Superior temporal gyrus (tissue), 1 donor: ENCODE measurements around the gene ARHGEF10L.

Source experiments
- DNase-seq: peaks from one replicate; pipeline ENCODE4 v3.0.0-alpha.2; 2016; ENCODE audit errors: extremely low spot score

ARHGEF10L gene

DNA sequence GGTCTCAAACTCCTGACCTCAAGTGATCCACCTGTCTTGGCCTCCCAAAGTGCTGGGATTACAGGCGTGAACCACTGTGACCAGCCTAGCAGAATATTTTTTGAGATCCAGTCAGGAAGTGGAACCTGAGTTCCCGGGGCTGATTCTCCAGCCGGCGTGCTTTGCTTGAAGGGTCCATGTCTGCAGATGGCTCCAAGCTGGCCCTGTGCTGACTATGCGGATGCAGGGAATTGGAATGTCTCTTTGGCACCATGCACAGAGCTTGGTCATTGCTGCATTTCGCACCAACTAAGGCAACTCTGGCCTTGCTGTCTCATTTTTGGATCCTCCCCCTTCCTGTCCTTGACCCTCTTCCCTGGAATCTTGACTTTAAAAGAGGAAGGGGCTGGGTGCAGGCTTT is 28.1 kb downstream of the ARHGEF10L start:
- DNase-seq = no peak

DNA sequence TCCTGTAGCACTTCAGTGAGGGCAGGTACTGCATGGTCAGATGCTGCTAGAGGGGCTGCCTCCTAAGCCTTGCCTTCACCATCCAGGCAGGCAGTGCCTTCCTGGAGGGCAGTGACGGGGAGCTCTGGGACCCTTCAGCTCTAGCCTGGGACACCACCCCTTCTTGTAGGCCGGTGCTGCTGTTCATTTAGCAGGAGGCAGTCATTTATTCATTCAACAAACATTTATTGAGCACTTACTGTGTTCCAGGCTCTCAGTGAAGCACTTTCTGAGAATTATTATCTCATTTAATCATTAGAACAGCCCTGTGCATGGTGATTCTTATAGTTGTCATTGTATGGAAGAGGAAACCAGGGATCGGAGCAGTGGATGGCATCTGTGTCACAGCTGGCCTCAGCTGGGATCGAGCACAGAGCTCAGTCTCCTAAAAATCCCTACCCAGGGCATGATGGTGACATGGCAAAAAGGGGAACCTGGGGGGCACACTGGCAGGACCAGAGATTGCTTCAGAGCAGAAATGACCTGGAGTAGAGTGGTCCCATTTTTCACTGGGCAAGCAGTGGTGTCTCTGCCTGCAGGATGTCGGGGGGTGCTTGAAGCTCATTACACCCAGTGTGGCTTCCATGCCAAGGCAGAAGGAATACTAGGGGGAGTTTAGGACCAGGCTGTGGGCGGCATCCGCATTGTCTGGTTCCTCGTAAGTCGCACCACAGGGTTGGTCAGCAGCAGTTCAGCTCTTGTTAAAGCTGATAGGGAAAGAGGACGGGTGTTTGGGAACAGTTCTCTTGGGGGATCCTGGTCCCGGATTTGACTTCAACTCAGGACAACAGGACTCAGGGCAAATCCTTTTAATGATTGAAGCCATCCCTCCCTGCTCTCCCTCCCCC is 28.8 kb downstream of the ARHGEF10L start:
- no peak for DNase-seq

DNA sequence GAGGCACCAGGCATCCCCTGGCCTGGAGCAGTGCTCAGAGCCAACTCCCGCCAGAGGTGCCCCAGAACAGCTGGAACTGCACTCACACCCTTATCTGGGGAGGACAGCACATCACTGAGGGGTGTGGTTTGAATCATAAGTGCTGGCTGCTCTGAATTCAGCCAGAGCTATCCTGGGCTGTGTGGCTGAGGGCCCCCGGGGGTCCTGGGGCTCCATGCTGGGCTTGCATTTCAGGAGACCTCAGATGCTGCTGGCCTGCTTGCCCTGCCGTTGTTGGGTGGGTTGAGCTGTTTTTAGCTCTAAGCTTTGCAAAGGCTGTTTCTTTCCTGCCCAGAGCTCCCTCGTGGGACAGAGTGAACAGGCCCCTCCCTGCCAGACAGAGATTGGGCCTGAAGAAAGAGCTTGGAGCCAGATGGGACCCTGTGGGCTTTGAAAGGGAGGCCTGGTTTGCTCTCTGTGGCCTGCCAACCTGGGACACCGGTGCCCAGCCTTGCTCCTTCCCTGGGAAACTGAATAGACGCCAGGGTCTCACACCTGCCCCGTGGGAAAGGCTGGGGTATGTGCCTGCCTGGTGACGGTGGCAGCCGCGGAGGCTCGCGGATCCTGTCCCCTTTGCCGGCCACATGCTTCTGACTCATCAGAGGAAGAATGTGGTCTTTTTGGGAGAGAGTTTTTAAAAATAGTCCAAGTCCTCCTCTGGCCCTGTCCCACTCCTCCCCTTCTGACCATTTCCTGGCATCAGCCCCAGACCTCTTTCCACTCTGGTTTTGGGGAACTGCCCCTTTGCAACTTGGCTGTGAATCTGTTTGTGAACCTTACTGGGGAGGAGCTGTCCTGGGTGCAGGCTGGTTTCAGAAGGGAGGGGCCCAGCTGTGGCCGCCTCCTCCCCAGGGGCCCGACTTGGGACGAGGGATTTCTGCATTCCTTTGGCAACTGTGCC is 30.0 kb downstream of the ARHGEF10L start:
- peak; percentile 43 for DNase-seq

DNA sequence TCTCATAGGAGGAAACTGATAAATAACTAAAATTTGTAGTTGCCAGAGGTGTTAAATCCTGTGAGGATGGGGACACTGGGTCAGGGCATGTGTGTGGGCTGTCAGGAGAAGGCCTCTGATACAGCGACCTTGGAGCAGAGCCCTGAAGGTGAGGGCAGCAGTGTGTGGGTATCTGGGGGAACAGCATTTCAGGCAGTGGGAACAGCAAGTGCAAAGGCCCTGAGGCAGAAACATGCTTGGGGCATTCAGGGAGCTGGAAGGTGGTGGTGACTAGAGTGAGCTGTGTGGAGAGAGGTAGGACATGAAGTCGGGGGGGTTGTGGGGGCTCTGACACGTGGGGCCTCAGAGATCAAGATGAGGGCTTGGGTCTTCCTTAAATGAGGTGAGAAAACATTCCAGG is 30.7 kb downstream of the ARHGEF10L start:
- no peak for DNase-seq

DNA sequence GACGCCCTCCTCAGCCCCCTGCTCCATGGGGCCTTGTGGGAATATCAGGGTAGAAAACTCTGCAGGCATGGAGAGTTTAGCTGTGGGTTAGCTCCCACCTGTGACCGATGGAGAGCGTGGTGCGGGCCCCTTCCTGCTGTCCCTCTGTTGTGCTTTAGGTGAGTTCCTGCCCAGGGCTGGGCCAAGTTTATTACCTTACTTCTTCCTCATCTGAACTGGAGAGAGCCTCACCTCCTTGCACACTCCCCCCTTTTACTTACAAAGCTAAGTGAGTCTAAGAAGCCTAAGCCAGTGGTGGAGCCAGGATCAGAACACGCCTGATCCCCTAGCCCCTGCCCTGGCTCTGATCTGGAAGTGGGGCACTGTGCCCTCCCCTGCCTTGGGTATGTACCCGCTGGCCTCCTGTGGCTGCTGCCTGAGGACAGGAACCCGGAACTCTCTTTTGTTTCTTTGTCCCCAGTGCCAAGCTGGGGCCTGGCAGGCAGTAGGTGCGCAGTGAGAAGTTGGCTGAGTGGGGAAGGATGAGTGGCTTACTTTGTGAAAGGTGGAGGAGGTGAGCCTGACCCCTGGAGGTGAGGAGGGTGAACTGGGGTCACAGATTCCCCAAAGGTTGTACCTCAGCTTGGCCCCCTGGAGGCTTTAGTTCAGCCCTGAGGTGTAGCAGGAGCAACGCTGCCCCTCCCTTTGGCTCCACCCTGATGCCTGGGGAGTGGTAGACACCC is 32.9 kb downstream of the ARHGEF10L start:
- no peak for DNase-seq

DNA sequence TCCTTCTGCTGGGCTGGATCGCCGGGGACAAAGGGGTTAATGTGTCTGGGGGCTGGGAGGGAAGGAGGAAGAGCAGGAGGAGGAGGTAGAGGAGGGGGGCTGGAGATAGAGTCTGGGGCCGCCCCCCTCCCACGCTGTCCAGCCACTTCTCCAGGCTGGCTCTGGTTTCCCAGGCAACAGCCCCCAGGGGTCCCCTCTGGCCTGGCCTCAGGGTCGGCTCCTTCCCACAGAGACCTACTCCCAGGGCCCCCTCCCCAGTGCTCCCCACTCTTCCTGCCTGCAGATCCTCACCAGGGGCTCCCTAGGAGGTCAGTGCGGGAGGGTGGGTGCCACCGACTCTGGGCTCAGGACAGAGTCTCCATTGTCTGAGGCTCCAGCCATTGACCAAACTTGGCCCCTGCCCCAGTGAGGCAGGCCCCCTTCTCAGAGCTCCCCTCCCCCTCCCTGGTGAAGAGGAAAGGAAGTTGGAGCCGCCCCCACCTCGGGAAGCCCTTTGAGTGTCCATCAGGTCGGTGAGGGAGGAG is 34.1 kb downstream of the ARHGEF10L start:
- DNase-seq = peak; percentile 33

DNA sequence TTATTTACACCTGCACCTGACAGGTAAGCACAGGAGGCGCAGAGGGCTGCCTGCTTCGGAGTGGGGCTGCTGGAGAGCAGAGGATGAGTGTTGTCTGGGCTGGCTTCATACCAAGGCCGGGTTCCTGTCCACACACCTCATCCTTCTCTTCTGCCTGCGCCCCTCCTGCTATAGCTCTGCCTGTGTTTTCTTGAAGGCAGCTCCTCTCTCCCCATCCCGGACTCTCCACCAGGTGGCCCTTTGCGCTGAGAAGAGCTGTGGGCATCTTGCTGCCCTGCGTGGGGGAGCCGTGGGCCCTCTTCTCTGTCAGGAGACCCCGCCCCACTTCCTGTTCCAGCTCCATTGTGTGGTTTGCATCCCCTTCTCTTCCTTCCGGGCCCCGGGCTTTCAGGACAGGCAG is 35.0 kb downstream of the ARHGEF10L start:
- DNase-seq = no peak

DNA sequence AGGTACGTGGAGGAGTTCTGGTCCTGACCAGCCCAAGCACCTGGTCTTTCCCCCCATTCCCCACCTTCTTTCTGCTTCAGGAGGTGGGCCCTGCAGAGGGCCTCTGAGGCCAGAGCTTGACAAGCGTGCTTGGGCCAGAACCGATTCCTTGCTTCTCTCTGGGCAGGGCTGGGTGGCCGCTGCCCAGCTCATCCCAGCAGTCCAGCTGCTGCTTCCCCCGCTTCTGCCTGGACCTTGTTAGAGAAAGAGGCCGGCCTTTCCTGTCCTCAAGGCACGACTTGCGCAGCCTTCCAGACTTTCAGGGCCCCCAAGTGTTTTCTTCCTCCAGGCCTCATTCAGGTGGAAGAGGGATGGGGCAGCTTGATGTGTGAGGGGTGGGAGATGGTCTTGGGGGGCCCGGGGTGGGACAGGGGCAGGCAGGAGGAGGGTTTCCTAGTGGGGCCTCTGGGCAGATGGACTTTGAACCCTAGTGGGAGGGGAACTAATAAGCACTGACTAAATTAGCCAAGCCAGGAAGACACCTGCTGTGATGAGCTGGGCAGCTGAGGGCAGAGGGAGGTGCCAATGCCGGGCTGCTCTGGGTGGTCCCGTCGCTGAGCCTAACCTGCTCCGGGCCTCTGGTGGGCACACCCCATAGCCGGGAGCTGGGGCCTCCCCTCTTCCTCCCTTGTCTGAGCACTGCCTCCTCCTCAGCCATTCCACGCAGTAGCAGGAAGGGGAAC is 36.5 kb downstream of the ARHGEF10L start:
- no peak for DNase-seq

DNA sequence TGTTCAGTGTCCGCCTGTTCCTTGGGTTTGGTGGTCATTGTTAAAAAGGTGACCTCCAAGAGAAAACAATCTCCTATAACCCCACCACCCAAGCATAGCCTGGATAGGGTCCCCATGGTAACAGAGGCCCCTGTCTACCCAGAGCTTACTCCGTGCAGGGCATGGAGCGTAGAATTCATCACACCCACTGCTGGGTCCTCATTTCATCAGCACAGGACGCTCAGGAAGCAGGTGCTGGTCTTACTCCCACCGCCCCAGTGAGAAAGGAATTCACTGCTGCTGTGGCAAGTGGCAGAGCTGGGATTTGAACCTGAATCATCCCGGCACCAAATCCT is 37.0 kb downstream of the ARHGEF10L start:
- DNase-seq = no peak

DNA sequence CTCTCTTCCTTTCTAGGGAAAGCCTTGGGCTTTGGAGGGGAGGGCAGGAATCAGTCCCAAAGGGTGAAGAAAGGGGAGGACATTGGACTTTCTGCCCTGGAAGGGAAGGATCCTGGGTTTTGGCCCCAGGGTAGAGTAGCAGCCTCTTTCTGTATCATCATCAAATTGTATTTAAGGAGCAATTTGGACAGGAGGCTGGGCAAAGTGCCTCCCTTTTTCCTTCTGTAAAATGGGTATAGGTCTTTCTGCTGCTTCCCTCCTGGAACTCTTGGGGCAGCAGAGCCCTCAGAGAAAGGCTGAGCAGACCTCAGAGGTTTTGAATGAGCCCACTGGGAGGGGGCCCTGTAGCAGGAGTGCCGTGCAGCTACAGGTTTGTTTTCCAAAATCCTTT is 38.4 kb downstream of the ARHGEF10L start:
- DNase-seq = no peak

DNA sequence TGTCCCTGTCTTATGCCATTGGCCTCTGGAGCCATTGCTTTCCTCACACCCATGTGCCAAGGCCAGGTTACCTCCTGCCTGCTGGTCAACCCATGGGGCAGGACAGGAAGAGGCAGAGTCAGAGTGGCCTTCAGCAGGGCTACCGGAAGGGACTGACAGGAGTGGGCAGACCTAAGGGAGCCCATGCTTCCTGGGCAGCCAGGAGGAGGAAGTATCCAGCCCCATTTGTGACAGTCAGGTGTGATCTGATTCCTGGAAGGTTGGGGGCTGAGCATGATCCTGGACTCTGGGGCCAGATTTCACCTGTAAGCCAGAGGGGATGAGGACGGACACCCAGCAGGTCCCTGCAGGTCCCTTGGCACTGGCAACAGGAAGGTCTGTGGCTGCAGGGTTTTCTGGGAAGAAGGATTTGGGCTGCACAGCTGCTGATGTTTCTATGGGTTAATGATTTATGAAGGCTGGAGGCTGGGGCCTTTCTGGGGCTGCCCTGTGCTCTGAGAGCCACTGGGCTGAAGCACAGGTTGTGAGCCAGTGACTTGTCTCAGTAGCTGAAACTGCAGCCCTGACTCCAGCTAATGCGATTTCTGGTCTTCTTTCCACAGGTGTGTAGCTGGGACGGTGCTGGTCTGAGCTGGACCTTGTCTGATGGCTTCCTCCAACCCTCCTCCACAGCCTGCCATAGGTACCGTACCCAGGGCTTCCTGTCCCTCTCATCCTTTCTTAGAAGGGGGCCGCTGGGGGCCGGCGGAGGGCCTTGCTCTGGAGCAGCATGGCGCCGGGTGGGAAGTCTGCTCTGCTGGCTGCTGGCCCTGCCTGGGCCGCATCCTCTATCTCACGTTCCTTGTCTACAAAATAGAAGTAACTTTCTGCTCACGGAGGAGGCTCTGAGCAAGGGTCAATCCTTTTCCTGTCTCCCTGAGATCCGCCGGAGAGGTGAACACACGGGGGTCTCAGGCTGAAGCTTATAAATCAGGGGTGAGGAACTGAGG is 40.7 kb downstream of the ARHGEF10L start:
- no peak for DNase-seq

DNA sequence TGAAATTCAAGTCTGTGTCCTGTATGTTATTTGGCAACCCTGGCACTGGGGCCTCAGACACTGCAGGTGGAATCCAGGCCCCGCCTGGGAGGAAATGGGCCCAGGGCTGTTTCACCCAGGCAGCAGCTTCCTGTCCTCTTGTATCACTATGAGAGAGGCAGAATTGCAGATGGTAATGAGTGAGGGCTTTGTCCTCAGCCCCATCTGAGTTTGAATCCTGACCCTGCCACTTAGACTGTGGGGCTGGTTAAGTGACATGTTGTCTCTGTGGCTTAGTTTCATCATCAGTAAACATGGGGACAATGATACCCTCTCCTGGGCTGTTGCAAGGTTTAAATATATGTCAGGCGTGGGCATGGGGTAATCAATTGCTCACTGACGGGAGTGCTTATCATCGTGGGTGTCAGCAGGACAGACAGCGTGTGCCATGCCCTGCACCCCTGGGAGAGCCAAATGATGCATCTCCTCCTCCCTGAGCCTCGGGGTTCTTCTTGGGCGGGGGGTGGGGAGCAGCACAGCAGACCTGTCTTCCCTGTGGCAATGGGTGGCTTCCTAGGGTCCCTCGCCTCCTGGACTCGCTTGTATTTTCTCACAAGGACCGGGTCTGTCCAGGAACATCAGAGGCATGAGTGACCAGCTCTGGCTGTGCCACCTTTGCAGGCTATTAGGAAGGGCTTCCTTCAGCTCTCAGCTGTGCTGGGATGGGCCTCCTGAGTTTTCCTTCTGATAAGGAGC is 42.1 kb downstream of the ARHGEF10L start:
- DNase-seq = no peak

DNA sequence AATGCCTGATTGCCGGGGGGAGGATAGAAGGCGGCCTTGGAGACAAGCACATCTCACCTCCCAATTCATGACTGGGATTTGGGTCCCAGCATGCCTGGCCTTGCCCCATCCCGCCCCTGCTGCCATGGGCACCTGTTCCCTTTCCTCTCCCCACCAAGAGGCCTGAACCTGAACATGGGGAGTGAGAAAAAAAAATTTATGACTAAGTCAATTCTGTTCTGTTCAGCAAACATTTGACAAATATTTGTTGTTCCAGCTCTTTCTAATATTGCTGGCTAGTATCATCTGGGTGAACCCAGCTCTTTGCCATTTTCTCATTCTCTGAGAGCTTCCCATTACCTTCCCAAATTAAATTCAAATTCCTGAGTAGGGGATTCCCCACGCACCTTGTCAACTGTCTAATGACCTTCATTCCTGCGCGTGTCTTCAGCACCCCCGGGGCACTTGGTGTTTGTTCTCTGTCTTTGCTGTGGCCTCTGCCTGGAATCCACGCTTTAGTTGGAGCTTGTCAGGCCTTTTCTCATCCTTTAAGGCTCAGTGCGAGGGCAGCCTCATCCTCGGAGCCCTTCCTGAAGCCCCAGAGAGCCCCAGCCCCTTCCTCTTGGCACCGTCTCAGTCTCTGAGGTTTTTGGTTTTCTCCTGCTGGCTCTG is 42.8 kb downstream of the ARHGEF10L start:
- no peak for DNase-seq

DNA sequence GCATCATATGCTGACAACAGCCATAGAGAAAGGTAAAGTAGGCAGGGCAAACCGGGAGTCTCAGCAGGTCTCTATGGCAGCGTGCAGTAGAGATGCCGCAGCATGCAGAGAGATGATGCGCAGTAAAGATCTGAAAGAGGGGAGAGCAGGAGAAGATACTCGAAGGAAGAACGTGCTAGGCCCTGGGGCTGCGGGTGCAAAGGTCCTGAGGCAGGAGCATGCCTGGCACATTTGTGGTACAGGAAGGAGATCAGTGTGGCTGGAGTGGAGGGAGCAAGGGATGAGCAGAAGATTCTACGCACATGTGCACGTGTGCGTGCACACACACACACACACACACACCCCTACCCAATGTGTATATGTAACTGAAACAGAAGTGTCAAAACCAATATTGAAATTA is 45.0 kb downstream of the ARHGEF10L start:
- no peak for DNase-seq

DNA sequence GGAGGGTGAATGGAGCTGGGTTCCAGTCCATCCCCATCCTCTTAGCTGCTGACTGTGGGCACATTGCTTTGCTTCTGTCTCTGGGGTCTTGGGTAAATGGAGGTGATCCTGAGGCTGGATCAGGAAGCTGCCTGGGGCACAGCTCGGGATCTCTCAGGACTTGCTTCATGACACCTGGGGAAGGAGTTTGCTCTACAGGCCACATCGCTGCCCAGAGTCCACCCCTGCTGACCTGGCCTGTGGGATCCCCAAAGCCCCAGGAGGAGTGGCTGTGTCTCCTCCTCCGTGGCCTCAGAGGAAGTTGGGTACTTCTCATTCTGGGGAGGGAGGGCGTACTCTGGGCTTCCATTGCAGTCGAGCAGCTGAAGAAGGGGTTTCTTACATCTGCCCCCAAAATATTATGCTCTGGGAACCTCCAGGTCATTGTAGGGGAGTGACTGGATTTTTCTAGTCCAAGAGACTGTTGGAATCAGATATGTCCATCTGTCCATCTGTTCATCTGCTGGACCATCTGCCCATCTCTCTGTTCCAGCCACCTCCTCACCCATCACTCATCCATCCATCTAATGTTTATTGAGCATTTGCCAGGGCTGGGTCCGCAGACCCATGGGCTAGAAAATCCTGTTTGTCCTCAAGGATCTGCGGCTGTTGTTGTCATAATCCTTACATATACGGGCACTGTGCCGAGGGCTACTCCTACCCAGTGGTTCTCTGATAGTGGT is 45.9 kb downstream of the ARHGEF10L start:
- no peak for DNase-seq

DNA sequence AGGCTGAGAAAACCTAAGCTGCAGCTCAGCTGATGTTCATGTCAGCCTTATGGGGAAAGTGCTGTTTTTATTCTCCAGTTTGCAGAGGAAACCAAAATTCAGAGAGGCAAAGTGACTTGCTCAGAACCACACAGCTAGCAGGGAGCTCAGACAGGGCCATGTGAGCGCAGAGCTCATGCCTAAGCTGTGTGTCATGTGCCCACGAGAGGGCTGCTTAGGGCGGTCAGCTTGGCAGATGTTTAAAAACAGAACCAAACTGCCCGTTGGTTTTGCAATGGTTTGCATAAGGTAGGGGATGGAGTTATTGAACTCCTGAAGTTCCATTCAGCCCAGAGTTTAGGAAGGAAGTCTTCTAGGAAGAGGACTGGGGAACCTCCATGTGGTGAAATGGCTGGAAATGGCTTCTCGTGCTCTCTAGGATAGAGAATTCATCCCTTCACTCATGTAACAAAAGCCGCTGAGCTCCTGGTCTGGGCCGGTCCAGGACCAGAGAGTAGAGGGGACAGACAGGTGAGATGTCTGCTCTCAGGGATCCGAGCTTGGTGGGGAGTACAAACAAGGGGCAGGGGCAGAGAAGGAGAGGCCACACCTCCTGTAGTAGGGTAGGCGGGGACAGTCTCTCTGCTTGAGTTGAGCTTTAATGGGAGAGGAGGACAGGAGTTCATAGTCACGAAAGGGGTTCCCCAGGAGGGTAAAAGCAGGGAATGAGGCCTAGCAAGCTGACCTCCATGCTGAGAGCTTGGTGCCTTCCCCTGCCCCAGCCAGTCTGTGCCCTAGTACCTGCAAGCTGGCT is 46.9 kb downstream of the ARHGEF10L start:
- no peak for DNase-seq

DNA sequence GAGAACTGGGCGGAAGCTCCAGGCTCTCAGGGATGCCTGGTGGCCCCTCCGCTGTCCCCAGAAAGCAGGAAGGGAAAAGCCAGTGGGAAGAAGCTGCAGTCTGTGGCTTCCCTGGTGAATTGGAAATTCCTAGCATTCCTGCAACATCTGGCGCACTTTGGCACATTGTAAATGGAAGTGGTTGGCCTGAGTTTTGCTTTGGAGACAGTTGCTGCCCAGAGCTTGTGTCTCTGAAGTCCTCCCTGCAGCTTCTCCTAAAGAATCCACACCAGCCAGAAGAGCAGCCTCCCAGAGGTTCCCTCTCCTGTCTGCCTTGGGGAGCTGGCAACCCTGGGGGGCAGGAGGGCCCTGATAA is 48.2 kb downstream of the ARHGEF10L start:
- DNase-seq = no peak
